ENCODE data around the gene SCAF11.

Gene SCAF11

DNA sequence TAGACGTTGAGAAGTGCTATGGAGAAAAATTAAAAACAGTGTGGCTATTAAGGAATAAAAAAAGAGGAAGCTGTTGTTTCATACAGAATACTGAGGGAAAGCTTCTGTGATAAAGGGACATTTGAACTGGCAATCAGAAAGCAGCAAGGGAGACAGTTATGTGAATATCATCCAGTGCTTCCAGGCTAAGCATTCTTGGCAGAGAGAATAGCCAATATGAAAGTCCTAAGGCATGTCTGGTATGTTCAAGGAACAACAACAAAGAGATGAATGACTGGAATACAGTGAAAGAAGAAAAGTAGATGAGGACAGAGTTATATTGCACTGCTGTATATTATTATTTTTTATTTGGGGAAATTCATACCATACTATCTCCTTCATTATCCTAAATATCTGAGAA, 23.9 kb downstream of the SCAF11 start:
- H3K79me2 ChIP-seq = peaks cover 33% of the 10 kb centered on the region
- no peak for TF ChIP-seq CTCF (IDR thresholded peaks at IDR 0.05)
- H3K4me1 ChIP-seq = peaks cover 5% of the 10 kb centered on the region
- H3K9me3 ChIP-seq (ENCODE audit: control insufficient read depth, low read length) = no peaks in the 10 kb centered on the region
- no peak overlapping the region for H3K27ac ChIP-seq
- H3K4me2 ChIP-seq (ENCODE audit: low read length) = no peak overlapping the region
- no peaks in the 10 kb centered on the region for H3K27me3 ChIP-seq (ENCODE audit: control insufficient read depth, insufficient read depth, low read length)
- no peak overlapping the region for H3K9ac ChIP-seq
- no peaks in the 10 kb centered on the region for H3K36me3 ChIP-seq (ENCODE audit: control insufficient read depth, insufficient read depth, low read length)
- no peak overlapping the region for H3K4me3 ChIP-seq (ENCODE audit: low read depth, low read length)
- no peak overlapping the region for H2AFZ ChIP-seq

DNA sequence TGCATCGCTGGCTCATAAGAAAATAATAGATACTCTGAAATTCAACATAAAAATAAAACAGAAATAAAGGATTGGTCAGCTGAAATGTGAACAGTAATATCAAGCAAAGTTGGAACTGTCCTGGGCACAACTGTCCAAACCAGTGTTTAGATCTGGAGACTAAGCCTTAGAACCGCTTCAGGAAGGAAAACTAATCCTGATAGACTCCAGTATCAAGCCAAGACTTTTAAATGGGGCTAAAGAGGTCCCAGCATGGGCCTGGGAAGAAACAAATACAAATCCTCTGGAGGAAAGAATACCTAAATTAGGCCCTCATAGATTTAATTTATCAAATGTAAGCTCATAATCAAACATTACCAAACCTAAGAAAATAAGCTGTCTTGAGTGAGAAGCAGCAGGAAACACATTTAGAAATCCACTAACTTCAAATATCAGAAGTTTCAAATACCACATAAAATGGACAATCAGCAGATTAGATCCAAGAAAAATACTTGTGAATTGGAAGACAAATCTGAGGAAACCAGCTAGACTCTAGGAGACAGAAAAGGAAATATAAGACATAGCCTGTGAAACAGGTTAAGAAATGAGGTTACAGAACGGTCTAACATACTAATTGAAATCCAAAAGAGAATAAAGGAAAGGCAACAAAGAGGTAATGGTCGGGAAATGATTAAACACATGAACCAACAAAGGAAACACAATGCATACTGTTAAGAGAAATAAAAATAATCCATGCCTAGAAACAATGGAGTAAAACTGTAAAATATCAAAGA, 27.6 kb downstream of the SCAF11 start:
- Histone ChIP-seq H3K4me1 (peaks cover 5% of the 10 kb centered on the region), H3K9ac (no peak overlapping the region), H3K36me3 (ENCODE audit: control insufficient read depth, insufficient read depth, low read length) (no peaks in the 10 kb centered on the region), H3K79me2 (peaks cover 16% of the 10 kb centered on the region), H3K4me3 (ENCODE audit: low read depth, low read length) (no peak overlapping the region), H3K27me3 (ENCODE audit: control insufficient read depth, insufficient read depth, low read length) (no peaks in the 10 kb centered on the region), H3K9me3 (ENCODE audit: control insufficient read depth, low read length) (no peaks in the 10 kb centered on the region), H3K27ac (no peak overlapping the region), H2AFZ (no peak overlapping the region), H3K4me2 (ENCODE audit: low read length) (no peak overlapping the region)
- TF ChIP-seq CTCF (IDR thresholded peaks at IDR 0.05) = no peak

- Histone ChIP-seq H3K4me2 (ENCODE audit: low read length) (no peak overlapping the region), H2AFZ (no peak overlapping the region), H3K27ac (no peak overlapping the region), H3K27me3 (ENCODE audit: control insufficient read depth, insufficient read depth, low read length) (no peaks in the 10 kb centered on the region), H3K9ac (no peak overlapping the region), H3K36me3 (ENCODE audit: control insufficient read depth, insufficient read depth, low read length) (no peaks in the 10 kb centered on the region), H3K4me3 (ENCODE audit: low read depth, low read length) (no peak overlapping the region), H3K9me3 (ENCODE audit: control insufficient read depth, low read length) (no peaks in the 10 kb centered on the region), H3K4me1 (peaks cover 5% of the 10 kb centered on the region), H3K79me2 (peaks cover 9% of the 10 kb centered on the region)
- TF ChIP-seq CTCF (IDR thresholded peaks at IDR 0.05) = no peak
These were observed 30.6 kb downstream of the SCAF11 start for GRCh38 chr12:45959728-45960127.

DNA sequence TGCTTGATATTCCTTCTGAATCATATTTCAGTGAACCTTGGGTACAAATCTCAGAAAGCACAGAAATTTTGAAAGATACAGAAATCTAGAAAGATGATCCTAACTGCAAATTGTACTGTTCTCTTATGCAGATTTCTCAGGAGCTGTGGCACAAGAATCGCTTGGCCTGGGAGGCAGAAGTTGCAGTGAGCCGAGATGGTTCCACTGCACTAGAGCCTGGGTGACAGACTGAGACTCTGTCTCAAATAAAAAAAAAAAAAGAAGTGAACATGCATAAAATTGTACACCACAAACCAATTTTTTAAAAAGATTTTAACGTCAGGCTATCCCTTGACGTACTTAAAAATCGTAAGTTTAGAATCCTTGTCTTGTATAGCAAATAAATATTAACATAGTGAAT, 31.3 kb downstream of the SCAF11 start:
- Histone ChIP-seq H3K4me1 (peaks cover 5% of the 10 kb centered on the region), H3K9ac (no peak overlapping the region), H3K79me2 (peaks cover 3% of the 10 kb centered on the region), H3K4me3 (ENCODE audit: low read depth, low read length) (no peak overlapping the region), H3K4me2 (ENCODE audit: low read length) (no peak overlapping the region), H3K36me3 (ENCODE audit: control insufficient read depth, insufficient read depth, low read length) (no peaks in the 10 kb centered on the region), H3K27ac (no peak overlapping the region), H3K9me3 (ENCODE audit: control insufficient read depth, low read length) (no peaks in the 10 kb centered on the region), H2AFZ (no peak overlapping the region), H3K27me3 (ENCODE audit: control insufficient read depth, insufficient read depth, low read length) (no peaks in the 10 kb centered on the region)
- no peak for TF ChIP-seq CTCF (IDR thresholded peaks at IDR 0.05)

- no peaks in the 10 kb centered on the region for H3K36me3 ChIP-seq (ENCODE audit: control insufficient read depth, insufficient read depth, low read length)
- H2AFZ ChIP-seq = no peak overlapping the region
- no peaks in the 10 kb centered on the region for H3K9me3 ChIP-seq (ENCODE audit: control insufficient read depth, low read length)
- H3K4me2 ChIP-seq (ENCODE audit: low read length) = no peak overlapping the region
- no peak for TF ChIP-seq CTCF (IDR thresholded peaks at IDR 0.05)
- H3K4me1 ChIP-seq = peaks cover 7% of the 10 kb centered on the region
- no peaks in the 10 kb centered on the region for H3K79me2 ChIP-seq
- no peak overlapping the region for H3K27ac ChIP-seq
- no peaks in the 10 kb centered on the region for H3K27me3 ChIP-seq (ENCODE audit: control insufficient read depth, insufficient read depth, low read length)
- no peak overlapping the region for H3K9ac ChIP-seq
- H3K4me3 ChIP-seq (ENCODE audit: low read depth, low read length) = no peak overlapping the region
These were observed 41.8 kb downstream of the SCAF11 start for GRCh38 chr12:45948546-45948945.

Measured in parathyroid adenoma (tissue), 2 donors.